ENCODE results near the gene RELN.

The RELN gene

DNA sequence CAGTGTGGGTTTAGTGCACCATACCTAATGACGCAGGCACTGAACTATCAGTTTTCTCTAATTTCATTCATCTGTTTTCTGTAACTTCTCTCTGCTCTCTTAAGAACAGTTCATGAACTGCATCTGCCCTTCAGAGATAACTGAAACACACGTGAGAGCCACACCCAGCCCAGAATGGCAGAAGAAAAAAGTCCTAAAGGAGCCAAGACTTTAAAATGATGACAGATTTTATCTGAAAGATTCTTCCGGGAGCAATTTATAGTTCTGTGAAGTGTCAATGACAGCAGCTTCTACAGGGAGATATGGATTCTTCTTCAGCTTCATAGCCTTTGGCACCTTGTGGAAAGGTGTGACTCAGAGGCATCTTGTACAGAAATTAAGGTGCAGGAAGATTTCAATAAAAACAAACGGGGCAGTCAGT, 332.0 kb downstream of the RELN start:
- no peak for DNase-seq
- H3K27ac Mint-ChIP-seq: no peak overlapping the region
- no peaks in the 10 kb centered on the region for H3K27me3 Mint-ChIP-seq (ENCODE audit: low read depth, poor library complexity)
- H3K36me3 Mint-ChIP-seq (ENCODE audit: low read depth): no peaks in the 10 kb centered on the region
- TF ChIP-seq, protein P1, sequence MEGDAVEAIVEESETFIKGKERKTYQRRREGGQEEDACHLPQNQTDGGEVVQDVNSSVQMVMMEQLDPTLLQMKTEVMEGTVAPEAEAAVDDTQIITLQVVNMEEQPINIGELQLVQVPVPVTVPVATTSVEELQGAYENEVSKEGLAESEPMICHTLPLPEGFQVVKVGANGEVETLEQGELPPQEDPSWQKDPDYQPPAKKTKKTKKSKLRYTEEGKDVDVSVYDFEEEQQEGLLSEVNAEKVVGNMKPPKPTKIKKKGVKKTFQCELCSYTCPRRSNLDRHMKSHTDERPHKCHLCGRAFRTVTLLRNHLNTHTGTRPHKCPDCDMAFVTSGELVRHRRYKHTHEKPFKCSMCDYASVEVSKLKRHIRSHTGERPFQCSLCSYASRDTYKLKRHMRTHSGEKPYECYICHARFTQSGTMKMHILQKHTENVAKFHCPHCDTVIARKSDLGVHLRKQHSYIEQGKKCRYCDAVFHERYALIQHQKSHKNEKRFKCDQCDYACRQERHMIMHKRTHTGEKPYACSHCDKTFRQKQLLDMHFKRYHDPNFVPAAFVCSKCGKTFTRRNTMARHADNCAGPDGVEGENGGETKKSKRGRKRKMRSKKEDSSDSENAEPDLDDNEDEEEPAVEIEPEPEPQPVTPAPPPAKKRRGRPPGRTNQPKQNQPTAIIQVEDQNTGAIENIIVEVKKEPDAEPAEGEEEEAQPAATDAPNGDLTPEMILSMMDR (IDR thresholded peaks at IDR 0.05): no peak
- H3K9me3 Mint-ChIP-seq: no peaks in the 10 kb centered on the region
- no peak overlapping the region for H3K4me3 Mint-ChIP-seq
- peaks cover 14% of the 10 kb centered on the region for H3K4me1 Mint-ChIP-seq

- H3K27me3 Mint-ChIP-seq (ENCODE audit: low read depth, poor library complexity): peaks cover 2% of the 10 kb centered on the region
- TF ChIP-seq, protein P1 (IDR thresholded peaks at IDR 0.05): no peak
Observed at GRCh38 chr7:103656221-103656620, 333.2 kb downstream of the RELN start.

DNA sequence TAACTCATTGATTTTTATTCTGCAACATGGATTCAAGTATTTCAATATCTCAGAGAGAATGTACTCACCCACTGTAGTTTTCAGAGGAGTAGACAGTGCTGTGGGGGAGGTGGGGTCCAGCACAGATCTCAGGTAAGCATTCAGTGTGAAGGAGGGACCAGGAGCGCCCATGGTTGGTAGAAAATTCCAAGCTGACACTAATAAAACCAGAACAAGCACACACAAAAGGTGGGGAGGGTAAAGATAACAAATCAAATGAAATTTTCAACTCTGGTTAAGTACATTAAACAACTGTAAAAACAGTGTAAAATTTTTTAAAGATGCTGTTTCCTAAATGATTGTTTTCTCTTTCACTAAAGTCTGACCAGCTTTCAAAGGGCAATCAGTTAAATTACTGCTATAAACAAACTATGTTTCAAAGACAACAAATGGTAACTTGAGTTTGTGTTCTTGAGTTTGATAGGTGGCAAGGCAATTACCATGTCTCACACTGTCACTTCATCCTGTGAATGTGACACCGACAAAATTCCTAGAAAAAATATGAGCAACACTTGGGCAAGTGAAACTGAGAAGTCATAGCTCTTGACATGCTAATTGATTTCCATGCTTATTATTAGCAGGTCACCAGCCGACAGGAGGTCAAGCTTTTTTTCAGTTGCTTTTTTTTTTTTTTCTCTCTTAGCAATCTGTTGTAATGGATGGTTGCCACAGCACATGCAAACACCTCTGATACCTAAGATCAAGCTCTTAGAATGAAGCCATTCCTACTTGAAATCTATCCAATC, 337.7 kb downstream of the RELN start:
- peaks cover 2% of the 10 kb centered on the region for H3K27me3 Mint-ChIP-seq (ENCODE audit: low read depth, poor library complexity)
- peaks cover 25% of the 10 kb centered on the region for H3K36me3 Mint-ChIP-seq (ENCODE audit: low read depth)
- peak; percentile 3 for DNase-seq
- H3K4me1 Mint-ChIP-seq: peaks cover 27% of the 10 kb centered on the region
- H3K27ac Mint-ChIP-seq: peak overlapping the region; percentile 33
- H3K9me3 Mint-ChIP-seq: peaks cover 26% of the 10 kb centered on the region
- H3K4me3 Mint-ChIP-seq: peak overlapping the region; percentile 28
- TF ChIP-seq, protein P1 (IDR thresholded peaks at IDR 0.05): no peak

More at GRCh38 chr7:103656221-103656620, 333.2 kb downstream of the RELN start:
- Mint-ChIP-seq H3K27ac (no peak overlapping the region), H3K9me3 (no peaks in the 10 kb centered on the region), H3K36me3 (ENCODE audit: low read depth) (no peaks in the 10 kb centered on the region), H3K4me1 (peaks cover 26% of the 10 kb centered on the region), H3K4me3 (no peak overlapping the region)
- no peak for DNase-seq

GRCh38 chr7:103649052-103649451, 340.4 kb downstream of the RELN start:
- Mint-ChIP-seq H3K9me3 (peaks cover 52% of the 10 kb centered on the region), H3K27me3 (ENCODE audit: low read depth, poor library complexity) (peaks cover 2% of the 10 kb centered on the region)
- DNase-seq: no peak

GRCh38 chr7:103648135-103648534, 341.3 kb downstream of the RELN start:
- Mint-ChIP-seq H3K36me3 (ENCODE audit: low read depth) (peaks cover 58% of the 10 kb centered on the region), H3K27ac (no peak overlapping the region), H3K4me1 (peaks cover 18% of the 10 kb centered on the region), H3K4me3 (no peak overlapping the region), H3K27me3 (ENCODE audit: low read depth, poor library complexity) (peaks cover 2% of the 10 kb centered on the region), H3K9me3 (peaks cover 61% of the 10 kb centered on the region)
- TF ChIP-seq, protein P1 (IDR thresholded peaks at IDR 0.05): no peak
- DNase-seq: no peak

More at GRCh38 chr7:103649052-103649451, 340.4 kb downstream of the RELN start:
- no peak overlapping the region for H3K27ac Mint-ChIP-seq
- H3K4me3 Mint-ChIP-seq: no peak overlapping the region
- peaks cover 50% of the 10 kb centered on the region for H3K36me3 Mint-ChIP-seq (ENCODE audit: low read depth)
- peaks cover 25% of the 10 kb centered on the region for H3K4me1 Mint-ChIP-seq
- TF ChIP-seq, protein P1 (IDR thresholded peaks at IDR 0.05): no peak

GRCh38 chr7:103644319-103644718, 345.1 kb downstream of the RELN start:
- Mint-ChIP-seq H3K4me3 (no peak overlapping the region), H3K9me3 (peaks cover 61% of the 10 kb centered on the region), H3K27ac (no peak overlapping the region), H3K27me3 (ENCODE audit: low read depth, poor library complexity) (no peaks in the 10 kb centered on the region), H3K4me1 (no peaks in the 10 kb centered on the region), H3K36me3 (ENCODE audit: low read depth) (peaks cover 59% of the 10 kb centered on the region)
- TF ChIP-seq, protein P1 (IDR thresholded peaks at IDR 0.05): no peak
- no peak for DNase-seq
